Tibial nerve (tissue), 4 donors: ENCODE measurements around the gene SELP.

ENCODE experiments used
- EP300 ChIP-seq, 2 donors: sonication (generic); formaldehyde crosslinking; IDR thresholded peaks; one replicate each; pipeline ENCODE4 v1.6.1; 2017; ENCODE audit warnings: antibody characterized with exemption in 2 of 2, mild to moderate bottlenecking in 1 of 2
- POLR2A ChIP-seq, 2 donors: fragments of 450-650 bp; IDR thresholded peaks; one replicate each; pipeline ENCODE4 v1.6.1; 2017; ENCODE audit warnings: antibody characterized with exemption in 2 of 2, mild to moderate bottlenecking in 2 of 2, moderate library complexity in 2 of 2
- TF ChIP-seq, protein P1 (sequence below), 5 experiments: fragments of 200-600 bp in 3 of 5; fragments of 450-650 bp in 2 of 5; sonication (generic) in 3 of 5; IDR thresholded peaks; one replicate each; pipeline ENCODE4 v1.5.1; 2016 to 2019; ENCODE audit warnings: antibody characterized with exemption in 5 of 5, mild to moderate bottlenecking in 3 of 5, moderate library complexity in 2 of 5

DNA sequence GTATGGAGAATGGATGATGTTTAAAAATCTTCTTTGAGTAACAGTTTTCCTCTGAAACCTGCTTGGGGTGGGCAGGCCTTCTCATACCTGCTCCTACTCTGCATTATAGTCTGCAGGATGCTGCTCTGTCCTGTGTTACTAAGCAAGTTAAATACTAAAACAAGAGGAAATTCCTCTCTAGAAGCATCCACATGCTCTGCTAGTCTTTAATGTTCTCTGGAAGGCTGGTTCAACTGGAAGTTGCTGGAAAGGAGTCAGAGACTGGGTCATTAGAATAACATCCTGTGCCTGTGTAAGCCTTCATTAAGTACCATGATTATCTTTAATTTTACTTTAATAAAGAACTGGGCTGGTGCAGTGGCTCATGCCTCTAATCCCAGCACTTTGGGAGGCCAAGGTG, 5.8 kb downstream of the SELP start:
- TF ChIP-seq, protein P1, sequence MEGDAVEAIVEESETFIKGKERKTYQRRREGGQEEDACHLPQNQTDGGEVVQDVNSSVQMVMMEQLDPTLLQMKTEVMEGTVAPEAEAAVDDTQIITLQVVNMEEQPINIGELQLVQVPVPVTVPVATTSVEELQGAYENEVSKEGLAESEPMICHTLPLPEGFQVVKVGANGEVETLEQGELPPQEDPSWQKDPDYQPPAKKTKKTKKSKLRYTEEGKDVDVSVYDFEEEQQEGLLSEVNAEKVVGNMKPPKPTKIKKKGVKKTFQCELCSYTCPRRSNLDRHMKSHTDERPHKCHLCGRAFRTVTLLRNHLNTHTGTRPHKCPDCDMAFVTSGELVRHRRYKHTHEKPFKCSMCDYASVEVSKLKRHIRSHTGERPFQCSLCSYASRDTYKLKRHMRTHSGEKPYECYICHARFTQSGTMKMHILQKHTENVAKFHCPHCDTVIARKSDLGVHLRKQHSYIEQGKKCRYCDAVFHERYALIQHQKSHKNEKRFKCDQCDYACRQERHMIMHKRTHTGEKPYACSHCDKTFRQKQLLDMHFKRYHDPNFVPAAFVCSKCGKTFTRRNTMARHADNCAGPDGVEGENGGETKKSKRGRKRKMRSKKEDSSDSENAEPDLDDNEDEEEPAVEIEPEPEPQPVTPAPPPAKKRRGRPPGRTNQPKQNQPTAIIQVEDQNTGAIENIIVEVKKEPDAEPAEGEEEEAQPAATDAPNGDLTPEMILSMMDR (IDR thresholded peaks at IDR 0.05), result no peak
- TF ChIP-seq POLR2A (IDR thresholded peaks at IDR 0.05), result no peak
- no peak for TF ChIP-seq EP300 (IDR thresholded peaks at IDR 0.05)
